Astrocyte of the spinal cord (primary cell): ENCODE data around the gene GRIK1.

Source experiments
- DNase-seq: peaks from one replicate; pipeline ENCODE4 v3.0.0; 2011; ENCODE audit warnings: low read depth, low spot score
- H3K4me3 ChIP-seq: 2 replicates; pipeline ENCODE4 v1.5.1; 2011; ENCODE audit warnings: low read depth, mild to moderate bottlenecking, low read length, moderate library complexity
- in situ Hi-C: cut with HindIII; loops from 2 replicates; pipeline ENCODE4 v1.10.0; 2017; ENCODE audit warnings: low sequenced_read_pairs
- TF ChIP-seq, protein P1 (sequence below): IDR thresholded peaks from 2 replicates; pipeline ENCODE4 v1.5.1; 2012; ENCODE audit warnings: low read depth, mild to moderate bottlenecking, low read length, inconsistent platforms

GRIK1 gene

DNA sequence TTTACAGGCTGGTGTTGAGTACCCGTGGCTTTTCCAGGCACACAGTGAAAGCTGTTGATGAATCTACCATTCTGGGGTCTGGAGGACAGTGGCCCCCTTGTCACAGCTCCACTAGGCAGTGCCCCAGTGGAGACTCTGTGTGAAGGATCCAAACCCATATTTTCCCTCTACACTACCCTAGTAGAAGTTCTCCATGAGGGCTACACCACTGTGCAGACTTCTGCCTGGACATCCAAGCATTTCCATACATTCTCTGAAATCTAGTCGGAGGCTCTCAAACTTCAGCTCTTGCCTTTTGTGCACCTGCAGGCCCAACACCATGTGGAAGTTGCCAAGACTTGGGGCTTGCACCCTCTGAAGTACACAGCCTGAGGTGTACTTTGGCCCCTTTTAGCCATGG, 413.3 kb downstream of the GRIK1 start:
- TF ChIP-seq, protein P1, sequence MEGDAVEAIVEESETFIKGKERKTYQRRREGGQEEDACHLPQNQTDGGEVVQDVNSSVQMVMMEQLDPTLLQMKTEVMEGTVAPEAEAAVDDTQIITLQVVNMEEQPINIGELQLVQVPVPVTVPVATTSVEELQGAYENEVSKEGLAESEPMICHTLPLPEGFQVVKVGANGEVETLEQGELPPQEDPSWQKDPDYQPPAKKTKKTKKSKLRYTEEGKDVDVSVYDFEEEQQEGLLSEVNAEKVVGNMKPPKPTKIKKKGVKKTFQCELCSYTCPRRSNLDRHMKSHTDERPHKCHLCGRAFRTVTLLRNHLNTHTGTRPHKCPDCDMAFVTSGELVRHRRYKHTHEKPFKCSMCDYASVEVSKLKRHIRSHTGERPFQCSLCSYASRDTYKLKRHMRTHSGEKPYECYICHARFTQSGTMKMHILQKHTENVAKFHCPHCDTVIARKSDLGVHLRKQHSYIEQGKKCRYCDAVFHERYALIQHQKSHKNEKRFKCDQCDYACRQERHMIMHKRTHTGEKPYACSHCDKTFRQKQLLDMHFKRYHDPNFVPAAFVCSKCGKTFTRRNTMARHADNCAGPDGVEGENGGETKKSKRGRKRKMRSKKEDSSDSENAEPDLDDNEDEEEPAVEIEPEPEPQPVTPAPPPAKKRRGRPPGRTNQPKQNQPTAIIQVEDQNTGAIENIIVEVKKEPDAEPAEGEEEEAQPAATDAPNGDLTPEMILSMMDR = no peak
- no peak for DNase-seq
- H3K4me3 ChIP-seq = no peak overlapping the region
- in situ Hi-C loops = no loop called here

DNA sequence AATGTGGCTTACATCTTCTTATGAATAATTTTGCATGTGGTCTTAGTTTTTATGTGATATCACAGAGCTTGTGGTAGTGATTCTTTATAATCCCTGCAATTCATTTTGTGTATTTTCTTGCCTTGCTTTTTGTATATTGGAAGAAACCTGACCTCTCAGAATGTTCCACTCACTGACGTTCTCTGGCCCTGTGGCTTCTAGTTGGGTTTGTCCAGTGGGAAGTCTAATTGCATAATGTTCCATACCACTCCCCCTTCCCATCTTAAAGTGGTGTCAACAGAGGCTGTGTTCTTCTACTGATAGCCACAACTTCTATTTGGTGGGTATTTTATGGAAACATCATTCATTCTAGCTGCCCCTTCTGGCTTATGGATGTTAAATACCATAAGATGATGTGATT, 415.7 kb downstream of the GRIK1 start:
- H3K4me3 ChIP-seq = no peak overlapping the region
- TF ChIP-seq, protein P1 = no peak
- in situ Hi-C loops = no loop called here
- no peak for DNase-seq

DNA sequence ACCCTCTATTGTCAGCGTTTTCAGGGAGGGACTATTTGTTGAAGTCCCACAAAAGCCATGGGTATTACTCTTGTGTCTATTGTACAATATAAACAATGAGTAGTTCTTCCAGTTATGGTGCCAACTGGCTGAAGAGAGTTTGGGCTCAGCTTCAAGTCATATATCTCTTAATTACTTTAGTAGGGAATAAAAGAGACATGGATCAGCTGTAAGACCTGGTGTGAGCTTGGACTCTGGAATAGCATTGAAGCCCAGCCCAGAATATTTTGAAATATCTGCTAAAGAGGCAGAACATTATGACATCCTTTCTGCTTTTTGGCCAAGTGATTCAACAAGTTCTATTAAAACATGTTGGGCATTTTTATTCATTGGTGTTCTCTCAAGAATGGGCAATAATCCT, 416.1 kb downstream of the GRIK1 start:
- TF ChIP-seq, protein P1 = no peak
- DNase-seq = peak; percentile 29
- no peak overlapping the region for H3K4me3 ChIP-seq
- in situ Hi-C loops = no loop called here

DNA sequence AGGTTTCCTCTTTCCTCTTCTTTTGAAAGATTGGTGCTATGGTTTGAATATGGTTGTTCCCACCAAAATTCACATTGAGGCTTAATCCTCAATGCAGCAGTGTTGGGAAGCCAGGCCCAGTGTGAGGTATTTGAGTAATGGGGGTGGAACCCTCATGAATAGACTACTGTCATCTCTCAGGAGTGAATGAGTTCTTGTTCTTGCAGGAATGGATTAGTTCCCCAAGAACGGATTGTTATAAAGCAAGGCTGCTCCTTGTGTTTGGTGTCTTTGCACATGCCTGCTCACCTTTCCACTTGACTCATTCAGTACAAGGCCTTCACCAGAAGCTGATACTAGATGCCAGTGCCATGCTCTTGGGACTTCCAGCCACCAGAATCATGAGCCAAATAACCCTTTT, 417.9 kb downstream of the GRIK1 start:
- no peak for DNase-seq
- TF ChIP-seq, protein P1 = no peak
- in situ Hi-C loops = no loop called here
- H3K4me3 ChIP-seq = no peak overlapping the region

DNA sequence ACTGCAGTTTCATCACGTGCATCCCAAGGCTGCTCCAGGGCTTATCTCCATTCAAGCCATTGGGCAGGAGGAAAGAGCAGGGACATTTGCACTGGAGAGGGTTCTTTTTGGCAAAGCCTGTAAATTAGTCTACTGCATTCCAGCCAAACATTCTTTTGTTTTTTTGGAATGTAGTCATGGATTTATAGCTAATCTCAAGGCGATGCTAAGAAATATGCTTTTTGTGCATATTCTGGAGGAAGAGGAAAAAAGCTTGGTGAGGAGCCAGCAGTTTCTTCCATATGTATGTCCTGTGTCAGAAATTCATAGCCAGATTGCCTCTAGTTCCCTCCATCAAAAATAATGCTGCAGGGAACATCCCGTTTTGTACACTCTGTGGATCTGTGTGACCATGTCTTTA, 419.6 kb downstream of the GRIK1 start:
- in situ Hi-C loops = no loop called here
- TF ChIP-seq, protein P1 = no peak
- DNase-seq = no peak
- no peak overlapping the region for H3K4me3 ChIP-seq

DNA sequence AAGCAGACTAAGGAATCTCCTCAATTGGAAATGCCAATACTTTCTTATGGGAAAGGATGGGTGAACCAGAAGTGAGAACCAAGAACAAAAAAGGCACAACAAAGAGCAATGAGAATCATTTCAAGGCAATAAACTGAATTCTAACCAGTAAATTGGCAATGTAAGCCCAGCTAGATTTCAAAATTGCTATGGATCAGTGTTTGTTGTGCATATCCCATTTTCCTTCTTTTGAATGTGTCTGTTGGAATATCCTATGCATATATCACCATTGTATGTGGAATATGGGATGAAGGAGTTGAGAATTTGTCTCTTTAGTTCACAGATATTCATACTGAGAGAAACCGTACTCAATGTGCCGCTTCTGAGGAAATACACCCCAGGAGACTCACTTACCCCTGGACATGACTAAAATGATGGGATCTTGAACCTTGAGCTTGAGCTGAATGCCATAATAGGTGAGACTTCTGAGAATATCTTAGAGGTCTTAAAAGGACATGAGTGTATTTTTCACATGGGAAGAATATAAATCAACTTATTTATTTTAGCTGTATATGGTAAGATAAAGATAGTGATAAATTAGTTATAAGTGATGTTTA, 425.0 kb downstream of the GRIK1 start:
- TF ChIP-seq, protein P1 = no peak
- DNase-seq = no peak
- in situ Hi-C loops = no loop called here
- no peak overlapping the region for H3K4me3 ChIP-seq

DNA sequence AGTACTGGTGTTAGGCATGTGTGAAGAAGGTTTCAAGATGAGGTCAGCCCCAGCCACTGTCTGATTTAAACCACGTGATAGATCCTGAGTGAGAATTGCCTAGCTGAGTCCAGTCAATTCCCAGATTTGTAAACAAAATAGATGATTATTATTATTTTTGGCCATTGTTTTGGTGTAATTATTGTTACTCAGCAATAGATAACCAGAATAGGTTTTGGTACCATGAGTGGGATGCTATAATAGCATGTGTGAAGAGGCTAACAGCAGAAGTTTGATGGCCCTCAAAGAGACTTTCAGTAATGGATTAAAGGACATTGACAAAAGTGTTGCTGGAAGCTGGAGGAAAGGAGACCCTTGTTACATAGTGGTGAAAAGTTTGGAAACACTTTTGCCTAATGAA, 426.3 kb downstream of the GRIK1 start:
- no peak overlapping the region for H3K4me3 ChIP-seq
- in situ Hi-C loops = no loop called here
- DNase-seq = no peak
- TF ChIP-seq, protein P1 = no peak
